ENCODE measurements around the gene TMC8.
"Not testable (repeated sequence)": the region's sequence is repeated elsewhere in the genome, so short reads cannot be mapped to it uniquely, and the experiment has no call there.

TMC8 gene

DNA sequence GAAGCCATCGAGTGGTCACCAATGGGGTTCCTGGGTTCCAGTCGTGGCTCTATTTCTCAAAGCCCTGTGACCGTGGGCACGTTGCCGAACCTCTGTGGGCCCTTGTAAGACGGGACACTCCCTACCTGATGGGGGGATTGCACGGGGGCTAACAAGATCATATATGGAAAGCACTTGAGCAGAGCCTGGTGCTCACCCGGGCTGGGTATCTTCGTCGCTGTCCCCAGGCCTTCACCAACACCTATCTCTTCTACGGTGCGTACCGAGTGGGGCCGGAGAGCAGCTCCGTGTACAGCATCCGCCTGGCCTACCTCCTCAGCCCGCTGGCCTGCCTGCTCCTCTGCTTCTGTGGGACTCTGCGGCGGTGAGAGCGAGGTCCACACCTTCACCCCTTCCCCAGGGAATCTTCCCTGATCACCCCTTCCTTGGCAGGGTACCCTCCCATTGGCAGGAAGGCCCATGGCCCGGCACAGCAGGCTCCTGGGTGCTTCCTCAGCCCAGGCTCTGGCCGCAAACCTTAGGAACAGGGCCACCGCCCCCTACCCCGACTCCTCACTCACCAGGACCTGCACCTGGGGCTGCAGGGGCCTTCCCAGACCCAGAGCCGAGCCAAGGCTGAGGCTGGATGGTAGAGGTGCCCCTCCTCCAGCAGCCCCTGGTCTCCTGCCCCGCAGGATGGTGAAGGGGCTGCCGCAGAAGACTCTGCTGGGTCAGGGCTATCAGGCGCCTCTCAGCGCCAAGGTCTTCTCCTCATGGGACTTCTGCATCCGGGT is 2.8 kb downstream of the TMC8 start:
- no peak for DNase-seq (ENCODE audit: low read depth, low spot score)
- Histone ChIP-seq H3K9me3 (ENCODE audit: low read depth, low read length) (no peaks in the 10 kb centered on the region), H3K36me3 (ENCODE audit: insufficient read depth, low read length) (no peaks in the 10 kb centered on the region), H3K4me3 (no peak overlapping the region), H3K27ac (no peak overlapping the region), H3K9ac (ENCODE audit: insufficient read length) (no peak overlapping the region)
- no peak for TF ChIP-seq POLR2AphosphoS5 (IDR thresholded peaks at IDR 0.05; ENCODE audit: borderline replicate concordance, low read depth, low read length)
- no peak for TF ChIP-seq FOXP2 (optimal IDR thresholded peaks at IDR 0.05; ENCODE audit: control extremely low read depth, extremely low read length, insufficient read depth)
- TF ChIP-seq EZH2 (IDR thresholded peaks at IDR 0.05) = no peak

DNA sequence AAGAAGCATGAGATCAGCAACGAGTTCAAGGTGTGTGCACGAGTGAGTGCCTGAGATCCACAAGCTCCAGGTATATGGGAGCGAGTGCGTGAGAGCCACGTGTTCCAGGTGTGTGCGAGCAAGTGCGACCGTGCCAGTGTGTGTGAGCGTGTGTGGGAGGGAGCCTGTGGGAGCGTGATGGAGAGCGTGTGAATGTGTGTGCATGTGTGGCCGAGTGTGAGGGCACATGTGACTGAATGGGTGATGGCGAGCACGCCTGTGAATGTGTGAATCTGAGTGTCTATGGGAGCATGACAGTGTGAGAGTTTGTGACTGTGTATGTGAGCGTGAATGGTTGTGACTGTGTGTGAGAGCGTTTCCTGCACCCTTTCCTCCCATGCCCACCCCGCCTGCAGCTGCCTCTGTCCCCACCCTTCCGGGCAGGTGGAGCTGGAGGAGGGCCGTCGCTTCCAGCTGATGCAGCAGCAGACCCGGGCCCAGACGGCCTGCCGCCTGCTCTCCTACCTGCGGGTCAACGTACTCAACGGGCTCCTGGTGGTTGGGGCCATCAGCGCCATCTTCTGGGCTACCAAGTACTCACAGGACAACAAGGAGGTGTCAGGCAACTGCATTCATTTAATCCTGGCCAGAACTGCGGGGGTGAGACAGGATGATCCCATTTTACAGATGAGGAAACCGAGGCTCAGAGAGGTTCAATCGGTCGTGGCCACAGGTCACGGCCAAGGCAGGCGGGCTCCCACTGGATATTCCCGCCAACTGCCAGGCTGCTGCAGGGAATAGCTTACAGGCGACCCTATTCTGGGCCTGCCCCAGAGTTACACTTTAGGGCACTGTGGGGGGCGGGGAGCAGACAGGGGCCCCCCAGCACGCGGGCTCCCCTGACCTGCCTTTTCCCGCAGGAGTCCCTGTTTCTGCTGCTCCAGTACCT is 3.7 kb downstream of the TMC8 start:
- TF ChIP-seq EZH2 (IDR thresholded peaks at IDR 0.05) (no peak), FOXP2 (optimal IDR thresholded peaks at IDR 0.05; ENCODE audit: control extremely low read depth, extremely low read length, insufficient read depth) (no peak), POLR2AphosphoS5 (IDR thresholded peaks at IDR 0.05; ENCODE audit: borderline replicate concordance, low read depth, low read length) (no peak)
- no peak overlapping the region for H3K27ac ChIP-seq
- H3K9ac ChIP-seq (ENCODE audit: insufficient read length) = no peak overlapping the region
- no peak for DNase-seq (ENCODE audit: low read depth, low spot score)
- no peaks in the 10 kb centered on the region for H3K9me3 ChIP-seq (ENCODE audit: low read depth, low read length)
- no peaks in the 10 kb centered on the region for H3K36me3 ChIP-seq (ENCODE audit: insufficient read depth, low read length)
- no peak overlapping the region for H3K4me3 ChIP-seq

DNA sequence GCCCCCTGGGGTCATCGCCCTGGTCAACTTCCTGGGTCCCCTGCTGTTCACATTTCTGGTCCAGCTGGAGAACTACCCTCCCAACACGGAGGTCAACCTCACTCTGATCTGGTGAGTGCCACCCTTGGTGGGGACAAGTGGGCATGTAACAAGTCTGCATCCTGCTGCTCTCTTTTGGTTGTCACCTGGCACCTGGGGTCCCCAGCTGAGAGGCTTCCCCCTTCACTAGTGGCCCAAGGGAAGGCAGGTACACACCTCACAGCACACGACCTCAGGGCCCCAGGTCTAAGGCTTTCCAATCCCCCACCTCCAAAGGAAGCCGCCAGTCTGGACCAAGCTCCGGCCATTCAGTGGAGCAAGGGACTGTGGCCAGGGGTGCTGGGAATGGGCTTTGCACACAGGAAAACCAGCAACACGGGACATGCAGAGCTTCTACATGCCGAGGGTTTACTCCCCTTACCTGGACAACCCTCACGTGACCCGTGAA is 4.4 kb downstream of the TMC8 start:
- no peak overlapping the region for H3K27ac ChIP-seq
- no peak for DNase-seq (ENCODE audit: low read depth, low spot score)
- no peaks in the 10 kb centered on the region for H3K36me3 ChIP-seq (ENCODE audit: insufficient read depth, low read length)
- H3K9ac ChIP-seq (ENCODE audit: insufficient read length) = no peak overlapping the region
- TF ChIP-seq FOXP2 (optimal IDR thresholded peaks at IDR 0.05; ENCODE audit: control extremely low read depth, extremely low read length, insufficient read depth) (no peak), POLR2AphosphoS5 (IDR thresholded peaks at IDR 0.05; ENCODE audit: borderline replicate concordance, low read depth, low read length) (no peak), EZH2 (IDR thresholded peaks at IDR 0.05) (no peak)
- no peak overlapping the region for H3K4me3 ChIP-seq
- H3K9me3 ChIP-seq (ENCODE audit: low read depth, low read length) = no peaks in the 10 kb centered on the region

DNA sequence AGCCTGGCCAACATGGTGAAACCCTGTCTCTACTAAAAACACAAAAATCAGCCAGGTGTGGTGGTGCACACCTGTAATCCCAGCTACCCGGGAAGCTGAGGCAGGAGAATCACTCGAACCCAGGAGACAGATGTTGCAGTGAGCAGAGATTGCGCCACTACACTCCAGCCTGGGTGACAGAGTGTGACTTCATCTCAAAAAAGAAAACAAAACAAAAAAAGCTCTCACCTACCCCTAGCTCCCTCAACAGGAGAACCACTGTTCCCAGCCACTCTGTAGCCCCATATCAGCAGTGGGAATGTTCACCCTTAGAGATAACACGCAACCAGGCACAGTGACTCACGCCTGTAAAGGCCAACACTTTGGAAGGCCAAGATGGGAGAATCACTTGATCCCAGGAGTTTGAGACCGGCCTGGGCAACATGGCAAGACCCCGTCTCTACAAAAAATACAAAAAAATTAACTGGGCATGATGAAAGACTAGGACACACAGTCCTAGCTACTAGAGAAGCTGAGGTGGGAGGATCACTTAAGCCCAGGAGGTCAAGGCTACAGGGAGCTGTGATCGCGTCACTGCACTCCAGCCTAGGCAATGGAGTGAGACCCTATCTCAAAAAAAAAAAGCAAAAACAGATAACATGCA is 5.4 kb downstream of the TMC8 start:
- TF ChIP-seq FOXP2 (optimal IDR thresholded peaks at IDR 0.05; ENCODE audit: control extremely low read depth, extremely low read length, insufficient read depth) (no peak), EZH2 (IDR thresholded peaks at IDR 0.05) (no peak), POLR2AphosphoS5 (IDR thresholded peaks at IDR 0.05; ENCODE audit: borderline replicate concordance, low read depth, low read length) (no peak)

DNA sequence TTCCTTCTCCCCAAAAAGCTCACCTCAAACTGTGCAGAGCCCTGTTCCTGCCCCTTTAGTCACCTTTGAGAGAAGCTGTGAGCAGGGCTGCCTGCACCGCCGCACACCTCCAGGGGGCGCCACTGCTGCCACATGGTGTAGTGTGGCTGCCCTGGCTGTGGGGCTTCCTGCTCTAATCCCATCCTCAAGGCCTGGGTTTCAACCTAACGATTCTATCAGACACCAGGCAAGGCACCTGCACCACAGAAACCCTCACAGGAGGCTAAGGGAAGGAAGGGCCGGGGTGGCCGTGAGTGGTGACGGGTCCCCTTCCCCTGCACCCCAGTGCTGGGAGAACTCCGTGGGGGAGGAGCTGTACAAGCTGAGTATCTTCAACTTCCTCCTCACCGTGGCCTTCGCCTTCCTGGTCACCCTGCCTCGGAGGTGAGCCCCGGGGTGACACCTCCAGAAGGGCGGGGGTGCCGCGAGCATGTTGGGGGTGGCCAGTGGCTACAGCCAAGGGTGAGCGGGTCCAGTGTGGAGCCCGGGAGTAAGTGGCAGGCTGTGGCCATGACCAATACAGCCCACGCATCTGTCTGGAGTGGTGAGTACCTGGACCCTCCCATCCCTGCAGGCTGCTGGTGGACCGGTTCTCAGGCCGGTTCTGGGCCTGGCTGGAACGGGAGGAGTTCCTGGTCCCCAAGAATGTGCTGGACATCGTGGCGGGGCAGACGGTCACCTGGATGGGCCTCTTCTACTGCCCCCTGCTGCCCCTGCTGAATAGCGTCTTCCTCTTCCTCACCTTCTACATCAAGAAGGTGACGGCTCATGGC is 7.0 kb downstream of the TMC8 start:
- TF ChIP-seq FOXP2 (optimal IDR thresholded peaks at IDR 0.05; ENCODE audit: control extremely low read depth, extremely low read length, insufficient read depth) (no peak), EZH2 (IDR thresholded peaks at IDR 0.05) (no peak), POLR2AphosphoS5 (IDR thresholded peaks at IDR 0.05; ENCODE audit: borderline replicate concordance, low read depth, low read length) (no peak)
- Histone ChIP-seq H3K4me3 (no peak overlapping the region), H3K27ac (no peak overlapping the region), H3K9ac (ENCODE audit: insufficient read length) (no peak overlapping the region), H3K9me3 (ENCODE audit: low read depth, low read length) (no peaks in the 10 kb centered on the region), H3K36me3 (ENCODE audit: insufficient read depth, low read length) (no peaks in the 10 kb centered on the region)
- DNase-seq (ENCODE audit: low read depth, low spot score) = no peak

More for the DNA sequence above, 5.4 kb downstream of the TMC8 start:
- Histone ChIP-seq H3K4me3 (no peak overlapping the region), H3K27ac (no peak overlapping the region), H3K9me3 (ENCODE audit: low read depth, low read length) (no peaks in the 10 kb centered on the region), H3K36me3 (ENCODE audit: insufficient read depth, low read length) (no peaks in the 10 kb centered on the region), H3K9ac (ENCODE audit: insufficient read length) (no peak overlapping the region)
- no peak for DNase-seq (ENCODE audit: low read depth, low spot score)

DNA sequence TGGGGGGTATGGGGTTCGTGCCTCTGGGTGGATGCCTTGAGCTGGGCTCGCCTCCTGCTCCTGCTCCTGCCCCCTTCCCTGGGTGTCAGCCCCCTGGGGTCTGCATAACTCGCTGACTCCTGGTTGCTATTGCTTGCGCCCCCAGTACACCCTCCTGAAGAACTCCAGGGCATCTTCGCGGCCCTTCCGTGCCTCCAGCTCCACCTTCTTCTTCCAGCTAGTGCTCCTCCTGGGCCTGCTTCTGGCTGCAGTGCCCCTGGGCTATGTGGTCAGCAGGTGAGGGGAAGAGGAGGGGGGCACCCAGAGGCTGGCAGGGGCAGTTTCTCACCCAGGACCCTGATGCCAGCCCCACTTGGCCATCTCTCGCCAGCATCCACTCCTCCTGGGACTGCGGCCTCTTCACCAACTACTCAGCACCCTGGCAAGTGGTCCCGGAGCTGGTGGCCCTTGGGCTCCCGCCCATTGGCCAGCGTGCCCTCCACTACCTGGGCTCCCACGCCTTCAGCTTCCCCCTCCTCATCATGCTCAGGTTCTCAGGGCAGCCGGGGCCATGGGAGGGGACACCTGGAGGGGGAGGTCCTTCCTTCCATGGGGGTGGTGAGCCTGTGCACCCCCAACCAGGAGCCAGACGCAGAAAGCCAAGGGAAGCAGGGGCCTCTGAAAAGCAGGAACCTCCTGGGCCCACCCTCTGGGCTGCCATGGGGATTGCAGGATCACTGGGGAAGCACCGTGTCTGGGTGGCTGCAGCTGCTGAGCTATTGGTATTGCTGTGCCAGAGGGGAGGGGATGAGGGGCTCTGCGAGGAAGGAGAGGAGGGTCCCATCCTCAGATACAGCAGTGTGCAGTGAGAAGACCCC is 7.9 kb downstream of the TMC8 start:
- Histone ChIP-seq H3K36me3 (ENCODE audit: insufficient read depth, low read length) (no peaks in the 10 kb centered on the region), H3K4me3 (no peak overlapping the region), H3K9me3 (ENCODE audit: low read depth, low read length) (no peaks in the 10 kb centered on the region), H3K27ac (no peak overlapping the region), H3K9ac (ENCODE audit: insufficient read length) (no peak overlapping the region)
- DNase-seq (ENCODE audit: low read depth, low spot score) = no peak
- TF ChIP-seq POLR2AphosphoS5 (IDR thresholded peaks at IDR 0.05; ENCODE audit: borderline replicate concordance, low read depth, low read length) (no peak), EZH2 (IDR thresholded peaks at IDR 0.05) (no peak), FOXP2 (optimal IDR thresholded peaks at IDR 0.05; ENCODE audit: control extremely low read depth, extremely low read length, insufficient read depth) (no peak)

DNA sequence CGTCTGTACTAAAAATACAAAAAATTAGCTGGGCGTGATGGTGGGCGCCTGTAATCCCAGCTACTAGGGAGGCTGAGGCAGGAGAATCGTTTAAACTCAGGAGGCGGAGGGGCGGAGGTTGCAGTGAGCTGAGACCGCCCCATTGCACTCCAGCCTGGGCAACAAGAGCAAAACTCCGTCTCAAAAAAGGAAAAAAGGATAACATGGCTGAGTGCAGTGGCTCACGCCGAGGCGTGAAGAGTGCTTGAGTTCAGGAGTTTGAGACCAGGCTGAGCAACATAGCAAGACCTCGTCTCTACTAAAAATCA is 9.2 kb downstream of the TMC8 start:
- not testable (repeated sequence) for H3K9me3 ChIP-seq (ENCODE audit: low read depth, low read length); H3K9ac ChIP-seq (ENCODE audit: insufficient read length); H3K4me3 ChIP-seq; DNase-seq (ENCODE audit: low read depth, low spot score); H3K36me3 ChIP-seq (ENCODE audit: insufficient read depth, low read length)
- H3K27ac ChIP-seq = peak overlapping the region; percentile 60; the same call in 1 of the 2 replicates
